Aorta (tissue), 5 donors: ENCODE results near the gene BRINP1. TPM values are rescaled to one million over a fixed set of nuclear protein-coding genes. Genes with fewer than 3 reads are reported as not detected.

Experiments used
- ATAC-seq: fragments of 200-7000 bp; cut with Tn5 transposase; one replicate; pipeline ENCODE4 v1.9.1; 2022; ENCODE audit warnings: moderate library complexity; ENCODE audit not compliant: low FRiP score
- DNase-seq, 2 donors: peaks; one replicate each; pipeline ENCODE4 v3.0.0-alpha.2; 2020
- H3K27ac ChIP-seq, 2 donors: one replicate each; pipeline ENCODE4 v1.5.1; 2013; ENCODE audit warnings: low read length in 2 of 2, mild to moderate bottlenecking in 2 of 2, moderate library complexity in 2 of 2, control low read depth in 1 of 2, inconsistent platforms in 1 of 2, low read depth in 1 of 2
- H3K27me3 ChIP-seq, 2 donors: one replicate each; pipeline ENCODE4 v1.6.1; 2013; ENCODE audit warnings: control low read depth in 1 of 2, low read length in 1 of 2, mild to moderate bottlenecking in 1 of 2, moderate library complexity in 1 of 2; ENCODE audit not compliant: insufficient read depth in 2 of 2, control insufficient read depth in 1 of 2
- H3K36me3 ChIP-seq, 2 donors: one replicate each; pipeline ENCODE4 v1.6.1; 2013; ENCODE audit warnings: control low read depth in 1 of 2, low read length in 1 of 2, mild to moderate bottlenecking in 1 of 2; ENCODE audit not compliant: insufficient read depth in 2 of 2, control insufficient read depth in 1 of 2
- H3K4me1 ChIP-seq, 2 donors: one replicate each; pipeline ENCODE4 v1.6.1; 2013; ENCODE audit warnings: low read length in 2 of 2, control low read depth in 1 of 2, mild to moderate bottlenecking in 1 of 2, moderate library complexity in 1 of 2; ENCODE audit not compliant: insufficient read depth in 2 of 2, control insufficient read depth in 1 of 2
- H3K4me3 ChIP-seq, 2 donors: one replicate each; pipeline ENCODE4 v1.5.1; 2013; ENCODE audit warnings: low read length in 2 of 2, control low read depth in 1 of 2, mild to moderate bottlenecking in 1 of 2
- H3K9me3 ChIP-seq: one replicate; pipeline ENCODE4 v1.6.1; 2013; ENCODE audit warnings: mild to moderate bottlenecking, low read length; ENCODE audit not compliant: control insufficient read depth
- WGBS, 2 donors: extraction: QIAGEN DNeasy Blood & Tissue Kit; methylation state at CpG; one replicate each; pipeline ENCODE4 v1.1.7; 2013; 5-methylcytosine and 5-hydroxymethylcytosine counted together
- intact Hi-C, 2 donors: fragments of 100-400 bp; cut with DNase I; formaldehyde crosslinking; loops; one replicate each; pipeline versions ENCODE4 v1.14.2 to v1.15.0; 2022
- polyA plus RNA-seq, 2 donors: library from polyadenylated mRNA; stranded (reverse); fragments of 200-250 nt; gene quantifications; one replicate each; pipeline ENCODE4 v1.2.3, GENCODE V29; 2013
- total RNA-seq, 2 donors: library from RNA; stranded (reverse); fragmentation: NEBNext Ultra II Directional; extraction: Animal tissue kit (Norgen Biotek cat#: 25700); gene quantifications; one replicate each; pipeline ENCODE4 v1.2.1, GENCODE V29; 2021
- donor health status: healthy with polysubstance abuse.
- donor health status: Bipolar disorder and iron deficiency.
- donor health status: DM: no; HTN: no; CAD: no.
- donor health status: DM: no; HTN: no; CAD: no.
- donor health status: DM: yes; HTN: yes; CAD: no.

The BRINP1 gene
- total and polyA plus RNA-seq, 4 donors = 0.23 to 5.0 (median 0.55) TPM

- 34 to 51% methylated on average over 5 of the region's 5 CpGs for WGBS, 2 donors
- no peaks in the 10 kb centered on the region for H3K36me3 ChIP-seq
- DNase-seq = no peak
- H3K9me3 ChIP-seq = no peaks in the 10 kb centered on the region
- no peaks in the 10 kb centered on the region for H3K27me3 ChIP-seq
- H3K4me3 ChIP-seq = no peak overlapping the region
- intact Hi-C loops = no loop called here
- ATAC-seq = no peak
- H3K4me1 ChIP-seq = no peaks in the 10 kb centered on the region
- H3K27ac ChIP-seq = no peak overlapping the region
These were observed 9.0 kb downstream of the BRINP1 start for GRCh38 chr9:119360237-119360636.

GRCh38 chr9:119357336-119358096 is 11.7 kb downstream of the BRINP1 start:
- H3K4me3 ChIP-seq = no peak overlapping the region
- no peaks in the 10 kb centered on the region for H3K36me3 ChIP-seq
- intact Hi-C loops = no loop called here
- WGBS, 2 donors = 3 to 4% methylated on average over 2 of the region's 2 CpGs
- H3K4me1 ChIP-seq = no peaks in the 10 kb centered on the region
- H3K27ac ChIP-seq = no peak overlapping the region
- no peaks in the 10 kb centered on the region for H3K9me3 ChIP-seq
- no peaks in the 10 kb centered on the region for H3K27me3 ChIP-seq
- no peak for DNase-seq
- no peak for ATAC-seq

- H3K4me3 ChIP-seq = no peak overlapping the region
- no peak overlapping the region for H3K27ac ChIP-seq
- DNase-seq (no peak), ATAC-seq (no peak)
- no peaks in the 10 kb centered on the region for H3K36me3 ChIP-seq
- WGBS, 2 donors = 1 to 2% methylated on average over 11 of the region's 11 CpGs
- no peaks in the 10 kb centered on the region for H3K9me3 ChIP-seq
- intact Hi-C loops = no loop called here
- no peaks in the 10 kb centered on the region for H3K4me1 ChIP-seq
- H3K27me3 ChIP-seq = no peaks in the 10 kb centered on the region
These were observed 19.8 kb downstream of the BRINP1 start for GRCh38 chr9:119349351-119349825.

- DNase-seq (no peak), ATAC-seq (no peak)
- no peaks in the 10 kb centered on the region for H3K4me1 ChIP-seq
- H3K4me3 ChIP-seq = no peak overlapping the region
- WGBS, 2 donors = 81 to 83% methylated on average over 13 of the region's 13 CpGs
- H3K36me3 ChIP-seq = no peaks in the 10 kb centered on the region
- no peak overlapping the region for H3K27ac ChIP-seq
- H3K27me3 ChIP-seq = no peaks in the 10 kb centered on the region
- peaks cover 1% of the 10 kb centered on the region for H3K9me3 ChIP-seq
- intact Hi-C loops = no loop called here
These were observed 25.9 kb downstream of the BRINP1 start for GRCh38 chr9:119343059-119343990.

GRCh38 chr9:119339056-119339455 is 30.2 kb downstream of the BRINP1 start:
- H3K36me3 ChIP-seq = no peaks in the 10 kb centered on the region
- intact Hi-C loops = no loop called here
- H3K4me3 ChIP-seq = no peak overlapping the region
- DNase-seq (no peak), ATAC-seq (no peak)
- no peak overlapping the region for H3K27ac ChIP-seq
- no peaks in the 10 kb centered on the region for H3K4me1 ChIP-seq
- peaks cover 1% of the 10 kb centered on the region for H3K9me3 ChIP-seq
- 44 to 60% methylated on average over 3 of the region's 3 CpGs for WGBS, 2 donors
- H3K27me3 ChIP-seq = no peaks in the 10 kb centered on the region

- H3K27me3 ChIP-seq = no peaks in the 10 kb centered on the region
- no peaks in the 10 kb centered on the region for H3K36me3 ChIP-seq
- DNase-seq (no peak), ATAC-seq (no peak)
- H3K4me1 ChIP-seq = no peaks in the 10 kb centered on the region
- intact Hi-C loops = no loop called here
- H3K9me3 ChIP-seq = peaks cover 1% of the 10 kb centered on the region
- H3K27ac ChIP-seq = no peak overlapping the region
- no peak overlapping the region for H3K4me3 ChIP-seq
These were observed 31.7 kb downstream of the BRINP1 start for GRCh38 chr9:119337573-119337972.

- WGBS, 2 donors = 31% methylated on average over 5 of the region's 5 CpGs
- Histone ChIP-seq H3K27me3 (no peaks in the 10 kb centered on the region), H3K9me3 (no peaks in the 10 kb centered on the region), H3K4me1 (no peaks in the 10 kb centered on the region), H3K27ac (no peak overlapping the region), H3K4me3 (no peak overlapping the region), H3K36me3 (no peaks in the 10 kb centered on the region)
- DNase-seq (no peak), ATAC-seq (no peak)
- intact Hi-C loops = no loop called here
These were observed 34.5 kb downstream of the BRINP1 start for GRCh38 chr9:119334745-119335144.

- H3K4me3 ChIP-seq = no peak overlapping the region
- H3K36me3 ChIP-seq = no peaks in the 10 kb centered on the region
- no peak overlapping the region for H3K27ac ChIP-seq
- H3K27me3 ChIP-seq = no peaks in the 10 kb centered on the region
- DNase-seq (no peak), ATAC-seq (no peak)
- intact Hi-C loops = no loop called here
- H3K9me3 ChIP-seq = peaks cover 2% of the 10 kb centered on the region
- 66 to 78% methylated on average over 4 of the region's 4 CpGs for WGBS, 2 donors
- no peaks in the 10 kb centered on the region for H3K4me1 ChIP-seq
These were observed 35.6 kb downstream of the BRINP1 start for GRCh38 chr9:119333507-119334229.
